HUDEP-2 (cell line): ENCODE results near the gene CDH4.

Experiments
- DNase-seq, 76 experiments: peaks; one replicate each; lab custom pipeline; 2025; ENCODE audit not compliant: unreplicated experiment in 76 of 76; lab: John Stamatoyannopoulos, UW

The CDH4 gene

DNA sequence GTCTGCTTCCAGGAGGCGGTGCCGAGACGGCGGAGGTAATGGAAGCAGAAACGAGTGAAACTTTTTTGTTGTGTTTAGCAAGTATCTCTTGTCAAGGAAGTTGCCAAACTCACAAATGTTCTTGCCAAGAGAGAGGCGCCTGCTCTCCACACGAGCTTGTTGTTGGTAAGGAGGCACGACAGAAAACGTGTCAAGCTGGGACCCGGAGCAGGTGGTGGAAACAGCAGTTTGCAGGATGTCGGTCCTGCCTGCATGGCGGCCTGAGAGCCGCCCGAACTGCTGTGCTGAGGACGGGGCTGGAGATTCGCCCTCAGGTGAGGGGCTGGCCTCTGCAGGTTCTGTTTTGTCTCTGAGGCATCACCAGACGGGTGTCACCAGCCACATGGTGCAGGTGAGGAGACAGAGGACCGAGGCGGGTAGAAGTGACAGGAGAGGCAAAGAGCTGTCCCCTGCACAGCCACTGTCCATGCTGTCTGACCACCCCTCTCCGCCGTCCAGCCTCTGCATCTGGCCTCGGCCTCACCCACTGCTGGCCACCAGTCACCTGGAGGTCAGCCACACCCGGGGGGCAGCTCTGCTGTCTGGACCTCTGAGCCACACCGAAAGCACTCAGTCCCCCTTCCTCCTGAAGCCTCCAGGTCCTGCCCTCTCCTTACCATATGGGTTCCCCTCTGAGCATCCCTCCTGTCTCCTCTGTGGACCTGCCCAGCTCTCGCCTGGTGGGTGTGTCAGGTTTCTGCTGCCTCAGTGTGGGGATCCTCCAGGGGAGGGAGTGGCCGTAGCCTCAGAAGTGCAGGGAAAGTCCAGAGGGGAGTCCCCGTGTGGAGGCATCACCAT lies 552.1 kb downstream of the CDH4 start:
- no peak for DNase-seq

DNA sequence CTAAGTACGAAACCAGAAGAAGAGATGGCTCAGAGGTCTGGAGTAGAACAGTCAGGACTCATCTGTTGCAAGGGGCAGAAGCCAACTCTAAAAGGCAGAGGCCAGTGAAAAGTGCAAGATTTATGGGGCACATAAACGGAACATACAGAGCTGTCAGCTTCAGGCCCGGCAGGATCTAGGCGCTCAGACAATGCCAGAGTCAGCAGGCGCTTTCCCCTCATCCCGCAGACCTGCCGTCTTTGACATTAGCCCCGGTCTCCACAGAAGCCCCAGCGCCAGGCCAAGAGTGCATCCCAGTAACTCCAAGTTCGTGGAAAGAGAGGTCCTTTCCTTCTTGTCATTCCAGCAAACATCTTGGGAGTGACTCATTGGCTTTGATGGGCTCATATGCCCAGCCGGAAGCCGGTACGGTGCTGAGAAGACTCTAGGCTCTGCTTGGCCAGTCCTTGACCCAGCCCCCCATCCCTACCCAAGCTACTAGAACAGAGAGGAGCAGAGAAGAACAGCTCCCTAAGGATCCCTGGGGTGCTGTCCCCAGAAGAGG lies 552.8 kb downstream of the CDH4 start:
- DNase-seq, result no peak

DNA sequence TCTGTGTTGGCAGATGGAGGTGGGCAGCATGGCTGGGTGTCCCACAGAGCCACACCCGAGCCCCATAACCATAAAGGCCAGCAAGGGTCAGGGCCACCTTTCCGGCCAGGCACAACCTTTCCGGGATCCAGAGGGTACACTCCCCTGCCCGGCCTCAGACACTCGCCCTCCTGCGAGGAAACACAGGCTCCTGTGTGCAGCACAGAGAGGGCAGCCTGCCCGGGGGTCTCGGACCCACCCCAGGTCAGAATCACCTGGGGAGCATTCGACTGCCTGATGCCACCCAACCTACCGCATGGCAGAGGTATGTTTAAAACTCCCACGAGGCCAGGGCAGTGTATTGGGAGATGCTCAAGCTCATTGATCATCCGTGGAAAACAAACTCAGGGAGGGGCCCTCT lies 553.3 kb downstream of the CDH4 start:
- DNase-seq, result no peak

DNA sequence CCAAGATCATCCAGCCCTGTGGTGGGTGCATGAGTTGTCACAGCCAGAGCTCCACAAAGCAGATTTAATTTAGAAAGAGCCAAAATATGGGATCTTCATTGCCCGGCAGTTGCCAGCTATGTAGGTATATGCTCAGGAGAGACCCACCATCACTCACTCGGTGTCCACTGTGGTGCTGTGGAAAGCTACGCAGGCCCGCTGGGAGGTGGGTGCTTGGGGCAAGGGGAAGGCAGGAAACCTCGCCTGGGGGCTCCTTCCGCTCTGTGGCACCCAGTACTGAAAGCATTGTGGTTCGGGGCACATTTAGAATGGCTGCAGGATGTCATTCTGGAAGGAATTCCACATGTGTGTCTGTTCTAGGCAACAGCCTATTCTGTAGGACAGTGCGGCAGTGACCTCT lies 553.7 kb downstream of the CDH4 start:
- DNase-seq, result no peak

DNA sequence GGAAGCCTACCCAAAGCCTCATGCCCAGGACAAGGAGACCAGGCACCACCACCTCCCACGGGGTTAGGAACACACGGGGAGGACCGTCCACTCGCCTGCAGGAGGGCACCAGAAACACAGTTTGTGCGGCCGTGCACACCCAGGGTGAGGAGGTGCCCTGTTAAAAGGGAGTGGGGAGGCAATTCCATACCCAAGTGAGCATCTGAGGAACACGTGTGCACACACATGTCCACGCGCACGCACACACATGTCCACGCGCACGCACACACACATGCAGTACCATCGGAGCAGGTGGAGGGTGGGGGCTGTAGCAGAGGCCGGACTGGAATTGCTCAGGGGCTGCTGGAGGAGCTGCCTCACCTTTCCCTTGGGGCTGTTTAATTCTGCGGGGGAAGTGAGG lies 554.3 kb downstream of the CDH4 start:
- DNase-seq, result no peak

DNA sequence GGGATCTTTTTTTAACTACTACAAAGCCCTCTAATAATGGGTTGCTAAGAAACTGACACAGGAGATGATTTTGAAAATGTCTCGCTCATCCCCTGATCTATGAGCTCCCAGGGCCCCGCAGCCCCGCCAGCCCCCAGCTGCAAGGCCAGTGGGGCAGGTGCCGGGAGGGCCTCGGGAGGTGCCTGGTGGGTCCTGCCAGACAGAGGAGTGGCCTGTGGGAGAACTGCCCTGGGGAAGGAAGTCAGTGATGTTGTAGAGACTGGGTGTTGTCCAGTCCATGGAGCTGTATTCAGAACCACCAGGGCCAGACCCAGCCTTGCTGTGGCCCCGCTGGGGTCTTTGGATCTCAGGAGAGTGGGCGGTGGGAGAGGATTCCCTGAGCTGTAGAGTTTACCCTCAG lies 554.9 kb downstream of the CDH4 start:
- no peak for DNase-seq

DNA sequence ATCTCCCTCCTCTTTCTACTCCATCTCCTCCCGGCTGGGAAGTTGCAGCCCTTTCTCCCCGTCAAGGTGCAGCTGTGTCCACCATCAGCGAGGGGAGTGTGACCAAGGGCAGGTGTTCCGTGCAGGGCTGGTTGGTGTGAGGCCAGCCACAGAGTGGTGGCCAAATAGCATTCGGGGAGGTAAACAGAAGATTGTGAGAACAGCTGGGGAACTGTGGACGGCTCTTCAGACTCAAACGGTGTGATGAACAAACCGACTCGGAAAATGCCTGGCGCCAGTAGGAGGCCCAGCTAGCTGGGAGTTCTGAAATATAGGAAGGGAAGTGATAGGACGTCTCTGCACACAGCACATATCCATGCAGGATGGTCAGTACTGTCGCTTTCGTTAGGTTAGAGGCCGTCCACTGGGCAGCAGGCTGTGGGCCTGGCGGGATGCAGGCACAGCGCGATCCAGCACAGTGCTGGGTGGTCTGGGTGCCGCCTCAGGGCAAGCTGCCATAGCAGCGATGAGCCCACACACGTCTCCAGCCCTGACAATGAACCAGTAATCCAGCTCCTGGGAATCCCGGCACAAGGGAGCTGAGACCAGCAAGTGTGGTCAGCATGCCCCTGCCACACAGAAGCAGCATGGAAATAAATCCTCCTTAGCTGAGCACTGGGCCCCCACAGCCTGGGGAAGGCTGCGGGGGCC lies 555.6 kb downstream of the CDH4 start:
- no peak for DNase-seq

DNA sequence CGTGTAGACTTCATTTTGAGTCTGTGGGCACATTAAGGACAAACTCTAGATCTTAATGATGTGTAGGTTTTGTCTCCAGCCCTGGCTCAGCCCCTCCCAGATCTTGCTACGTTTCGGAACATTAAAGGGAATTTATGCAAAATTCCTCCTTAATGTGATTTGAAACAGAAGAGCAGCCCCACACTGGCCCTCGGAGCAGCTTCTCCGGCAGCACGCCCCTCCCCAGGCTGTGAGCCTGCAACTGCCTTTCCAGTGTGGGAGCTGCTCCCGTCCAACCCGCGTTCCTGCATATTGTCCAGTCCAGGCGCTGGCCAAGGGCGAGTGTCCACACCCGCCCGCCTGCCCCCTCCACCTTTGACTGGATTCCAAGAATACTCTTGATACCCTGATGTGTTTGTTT lies 556.4 kb downstream of the CDH4 start:
- no peak for DNase-seq

DNA sequence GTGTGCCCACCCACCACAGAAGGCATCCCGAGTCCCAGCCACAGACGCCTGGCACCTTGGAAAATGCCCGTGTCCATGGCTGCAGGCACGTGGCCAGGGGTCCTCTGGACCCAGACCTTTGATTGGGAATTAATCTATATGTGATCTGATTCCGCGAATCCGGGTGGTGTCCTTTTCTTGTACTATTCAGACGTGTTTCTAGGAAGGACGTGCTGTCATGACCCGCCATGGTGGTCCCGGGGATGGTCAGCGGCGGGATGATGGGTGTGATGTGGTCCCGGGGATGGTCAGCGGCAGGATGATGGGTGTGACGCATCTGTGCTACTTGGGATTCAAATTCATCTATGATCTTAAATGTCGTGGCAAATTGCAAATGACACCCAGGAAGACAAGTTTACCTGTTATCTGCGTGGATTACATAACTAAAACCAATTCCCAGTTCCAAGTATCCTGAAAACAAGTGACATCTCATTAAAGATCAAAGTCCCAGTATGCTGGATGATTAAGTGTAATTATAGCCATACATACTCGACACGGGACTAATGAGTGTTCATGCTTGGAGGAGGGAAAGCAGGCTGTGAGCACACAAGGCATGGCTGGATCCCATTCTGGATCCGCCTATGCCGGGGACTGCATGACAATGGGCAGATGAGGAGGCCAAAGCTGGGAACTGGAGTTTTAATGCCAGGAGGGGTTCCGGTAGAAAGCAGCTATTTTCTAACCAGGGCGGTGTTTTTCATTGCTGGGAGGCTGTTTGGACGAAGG lies 557.1 kb downstream of the CDH4 start:
- no peak for DNase-seq

DNA sequence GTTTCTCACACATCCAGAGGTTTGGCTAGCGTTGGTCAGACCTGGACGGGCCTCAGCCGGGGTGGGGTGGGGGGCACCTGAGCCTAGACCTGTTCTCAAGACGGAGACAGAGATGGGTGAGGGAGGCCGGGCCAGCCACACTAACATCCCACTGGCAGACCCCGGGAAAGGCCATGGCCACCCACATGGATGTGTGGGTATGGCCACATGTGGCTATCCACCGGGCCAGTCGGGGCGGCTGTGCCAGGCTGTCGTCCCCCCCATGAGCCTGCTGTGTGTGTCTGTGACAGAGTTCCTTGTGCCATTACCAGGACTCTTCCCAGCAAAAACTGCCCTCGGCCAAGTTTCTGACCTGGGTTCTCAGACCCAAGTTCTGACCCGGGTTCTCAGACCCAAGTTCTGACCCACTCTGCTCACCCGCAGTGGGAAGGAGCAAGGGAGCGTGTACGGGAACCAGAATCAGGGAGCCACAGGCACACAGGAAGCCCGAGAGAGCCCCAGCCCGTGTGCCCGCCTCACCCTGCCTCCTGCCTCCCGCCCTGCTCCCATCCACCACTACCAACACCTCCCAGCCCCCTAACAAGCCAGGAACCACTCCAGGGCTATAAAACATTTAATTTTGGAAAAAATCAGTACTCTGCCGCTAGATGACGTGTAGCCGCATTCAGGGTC lies 558.1 kb downstream of the CDH4 start:
- DNase-seq, result no peak

DNA sequence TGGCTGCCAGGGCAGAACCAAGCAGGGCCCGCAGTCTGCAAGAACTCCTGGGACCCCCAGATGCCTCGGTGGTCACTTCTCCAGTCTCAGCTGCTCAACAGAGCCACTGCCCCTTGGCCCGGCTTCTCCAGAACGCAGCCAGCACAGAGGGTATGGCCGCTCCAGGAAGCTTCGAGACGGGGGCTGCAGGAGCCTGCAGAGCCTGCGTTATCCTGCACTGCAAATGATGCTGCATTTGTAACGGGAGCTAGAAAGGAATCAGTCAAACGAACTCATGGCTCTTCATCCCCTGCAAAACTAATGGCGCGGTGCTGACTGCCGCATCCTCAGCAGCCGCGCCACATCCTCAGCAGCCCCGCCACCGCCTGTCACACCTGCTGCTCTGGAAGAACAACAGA lies 558.7 kb downstream of the CDH4 start:
- no peak for DNase-seq

DNA sequence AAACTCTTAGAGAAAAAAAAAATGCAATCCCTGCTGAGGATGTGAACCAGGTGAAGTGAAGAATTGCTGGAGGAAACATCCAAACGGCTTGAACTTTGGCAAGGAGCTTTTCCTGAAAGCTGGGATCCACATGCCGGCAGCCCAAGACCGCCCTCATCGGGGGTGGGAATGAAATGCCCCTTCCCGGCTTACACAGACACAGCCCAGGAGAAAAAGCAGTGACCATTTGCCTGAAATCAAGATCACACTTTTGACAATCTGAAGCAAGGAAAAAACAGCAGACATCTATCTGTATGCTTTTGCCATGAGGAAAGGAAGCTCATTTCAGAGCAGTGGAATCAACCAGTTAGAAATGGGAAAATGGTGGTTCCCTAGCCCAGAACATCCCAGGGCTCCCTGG lies 559.1 kb downstream of the CDH4 start:
- no peak for DNase-seq

DNA sequence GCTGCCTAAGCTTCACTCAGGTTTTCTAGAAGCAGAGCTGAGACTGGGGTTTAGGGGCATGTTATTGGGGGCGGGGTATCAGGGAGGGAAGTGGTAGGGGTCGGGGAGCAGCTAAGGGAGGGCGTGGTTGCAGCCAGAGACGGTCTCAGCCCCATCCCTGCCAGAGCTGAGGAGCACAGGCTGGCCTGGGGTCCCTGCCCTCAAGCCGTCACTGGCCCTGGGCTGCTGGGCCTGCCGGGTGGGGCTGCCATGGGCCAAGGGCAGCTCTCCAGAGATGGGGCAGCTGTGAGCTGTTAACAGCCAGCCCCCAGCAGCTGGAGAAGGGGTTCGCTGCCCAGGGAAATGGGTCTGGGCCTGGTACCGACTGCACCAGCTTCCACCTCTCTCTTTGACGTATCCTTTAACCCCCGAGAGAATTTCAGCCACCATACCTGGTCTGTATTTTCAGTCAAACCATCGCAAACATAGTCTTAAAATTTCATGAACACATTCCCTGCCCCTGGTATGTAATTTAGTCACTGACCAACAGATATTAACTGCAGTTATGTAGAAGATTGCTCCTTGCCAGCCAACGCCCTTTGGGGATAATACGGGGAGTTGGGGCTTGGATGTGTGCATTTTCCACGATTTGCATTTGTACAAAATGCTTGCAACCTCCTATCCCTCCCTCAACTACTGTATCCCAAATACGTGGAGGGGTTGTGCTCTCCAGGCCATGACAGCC lies 560.2 kb downstream of the CDH4 start:
- DNase-seq, result no peak

DNA sequence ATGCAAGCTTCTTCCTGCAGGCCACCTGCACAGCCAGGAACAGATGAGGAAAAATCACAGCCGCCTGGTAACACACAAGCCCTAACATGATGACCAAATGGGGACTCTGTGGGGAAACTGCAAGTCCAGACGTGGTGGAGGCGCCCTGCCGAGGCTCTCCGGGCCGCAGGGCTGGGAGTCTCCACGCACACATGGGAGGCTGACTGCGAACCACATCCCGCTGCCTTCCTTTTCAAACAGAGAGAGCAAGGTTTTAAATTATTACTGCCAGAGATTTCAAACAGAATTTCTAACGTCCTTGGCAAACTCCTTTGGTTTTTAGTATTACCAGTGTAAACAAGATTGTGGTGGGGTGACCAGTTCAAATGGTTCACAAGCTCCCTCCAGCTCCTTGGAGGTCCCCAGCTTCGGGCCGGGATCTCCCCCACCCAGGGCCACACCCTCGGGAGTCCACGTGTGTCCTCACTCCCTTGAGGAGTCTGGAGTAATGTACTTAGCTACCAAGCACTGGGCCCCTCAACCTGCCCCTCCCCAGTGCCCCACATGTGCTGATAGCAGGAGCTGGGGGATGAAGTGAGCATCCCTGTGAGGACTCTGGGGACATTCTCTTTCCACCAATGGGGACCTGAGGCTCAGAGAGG lies 560.9 kb downstream of the CDH4 start:
- DNase-seq, result no peak

DNA sequence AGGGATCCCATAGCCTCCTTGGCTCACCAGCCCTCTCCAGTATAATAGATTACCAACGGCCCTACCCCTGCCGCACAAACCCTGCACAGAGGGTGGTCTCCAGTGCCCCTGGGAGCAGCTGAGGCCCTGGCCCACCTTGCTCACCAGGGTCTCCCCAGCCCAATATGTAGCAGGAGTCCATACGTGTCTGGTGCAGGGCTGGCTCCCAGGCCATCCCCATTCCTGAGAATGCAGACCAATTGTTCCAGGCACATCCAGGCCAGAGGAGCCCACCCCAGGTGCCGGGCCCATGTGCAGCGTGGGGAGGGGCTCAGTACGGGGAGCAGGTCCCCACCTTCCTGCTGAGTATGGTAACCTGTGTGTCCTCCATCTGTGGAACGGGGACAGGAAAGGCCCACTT lies 561.7 kb downstream of the CDH4 start:
- DNase-seq, result no peak

DNA sequence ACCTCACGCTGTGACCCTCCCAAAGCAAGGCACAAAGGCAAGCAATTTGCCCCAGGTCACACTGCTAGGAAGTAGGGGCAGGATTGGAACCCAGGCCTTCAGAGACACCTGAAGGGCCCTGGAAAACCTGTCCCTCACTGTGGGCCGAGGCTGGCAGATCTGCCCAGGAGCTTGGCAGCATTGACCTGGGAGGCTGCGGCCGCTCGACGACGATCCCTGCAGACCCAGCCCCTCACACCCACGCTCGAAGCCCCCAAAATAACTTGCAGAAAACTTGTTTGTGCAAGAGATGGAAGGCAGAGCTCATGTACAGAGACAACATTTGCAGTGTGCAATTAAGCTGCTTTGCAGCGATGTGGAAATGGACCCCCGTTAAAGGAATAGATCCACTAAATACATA lies 562.2 kb downstream of the CDH4 start:
- DNase-seq, result no peak

DNA sequence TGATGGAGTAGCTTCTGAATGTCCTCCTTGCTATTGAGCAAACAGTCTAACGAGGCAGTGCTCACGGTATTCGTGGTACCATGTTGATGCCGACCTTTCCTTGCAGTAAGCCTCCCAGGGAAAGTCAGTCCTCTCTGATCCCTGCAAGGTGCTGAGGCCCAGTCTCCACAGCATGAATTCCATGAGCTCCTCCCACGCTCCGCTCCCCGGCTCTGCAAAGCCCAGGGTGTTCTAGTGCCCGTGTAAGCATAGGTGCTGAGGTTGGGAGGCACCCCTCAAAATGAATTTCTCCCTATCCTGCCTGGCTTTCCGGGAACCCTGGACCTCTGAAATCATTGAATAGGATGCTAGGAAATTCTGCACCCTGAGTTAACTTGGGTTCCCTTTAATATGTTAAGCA lies 562.7 kb downstream of the CDH4 start:
- DNase-seq, result no peak

DNA sequence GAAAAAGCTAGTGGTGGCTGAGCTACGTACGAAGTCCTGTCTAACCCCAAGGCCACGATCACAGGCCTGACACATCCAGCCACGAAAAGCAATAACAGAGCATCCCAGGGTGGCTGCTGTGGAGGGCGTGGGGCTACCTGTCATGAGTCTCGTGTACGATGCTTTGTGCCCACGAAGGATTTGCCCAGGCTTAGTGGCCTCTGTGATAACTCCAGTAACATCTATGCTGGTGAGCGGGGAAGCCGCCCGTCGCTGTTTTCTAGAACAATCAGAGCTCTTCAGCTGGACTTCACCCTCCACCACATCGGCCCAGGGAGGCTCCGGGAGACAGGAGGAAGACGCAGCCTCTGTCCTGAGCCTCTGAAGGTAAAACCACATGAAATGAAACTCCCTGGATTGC lies 563.1 kb downstream of the CDH4 start:
- no peak for DNase-seq

DNA sequence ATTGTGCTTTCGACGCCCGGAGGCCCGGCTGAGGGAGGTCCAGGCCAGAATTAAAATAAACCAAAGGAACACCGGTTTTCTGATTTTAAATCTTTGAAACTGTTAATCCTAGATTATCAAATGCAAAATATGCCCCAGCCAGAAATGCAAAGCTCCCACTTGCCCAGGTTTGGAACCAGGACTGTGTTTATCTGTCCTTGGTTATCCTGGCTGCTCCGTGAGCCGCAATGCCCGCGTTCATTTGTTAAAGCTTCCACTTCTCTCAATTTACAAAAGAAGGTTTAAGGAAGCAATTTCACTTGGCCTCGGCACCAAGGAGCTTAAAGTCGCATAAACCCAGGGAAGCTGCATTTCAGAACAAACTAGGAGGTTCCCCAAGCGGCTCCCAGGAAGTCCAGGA lies 563.6 kb downstream of the CDH4 start:
- no peak for DNase-seq
